HG02885 (cell line): ENCODE measurements around the gene ERCC6L2.

Experiments used
- ATAC-seq: cut with Tn5 transposase; IDR thresholded peaks from one replicate; pipeline ENCODE4 v1.9.1; 2021; ENCODE audit warnings: mild to moderate bottlenecking; ENCODE audit not compliant: unreplicated experiment, poor library complexity

Gene ERCC6L2

DNA sequence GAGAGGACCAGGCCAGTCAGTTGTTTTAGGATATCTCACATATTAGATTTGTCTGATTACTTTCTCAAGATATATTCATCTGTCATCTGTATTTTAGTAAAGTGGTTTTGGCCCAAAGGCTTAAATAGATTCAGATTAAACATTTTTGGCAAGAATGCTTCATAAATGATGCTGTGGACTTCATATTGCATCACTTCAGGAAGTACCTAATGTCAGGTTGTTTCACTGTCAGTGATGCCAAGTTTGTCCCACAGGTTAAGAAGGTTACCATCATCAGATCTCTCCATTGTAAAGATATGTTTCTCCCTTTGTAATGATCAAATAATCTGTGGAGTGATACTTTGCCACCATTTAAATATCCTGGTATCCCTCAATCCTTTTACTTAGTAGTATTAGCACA lies 37.3 kb downstream of the ERCC6L2 start:
- no peak for ATAC-seq

DNA sequence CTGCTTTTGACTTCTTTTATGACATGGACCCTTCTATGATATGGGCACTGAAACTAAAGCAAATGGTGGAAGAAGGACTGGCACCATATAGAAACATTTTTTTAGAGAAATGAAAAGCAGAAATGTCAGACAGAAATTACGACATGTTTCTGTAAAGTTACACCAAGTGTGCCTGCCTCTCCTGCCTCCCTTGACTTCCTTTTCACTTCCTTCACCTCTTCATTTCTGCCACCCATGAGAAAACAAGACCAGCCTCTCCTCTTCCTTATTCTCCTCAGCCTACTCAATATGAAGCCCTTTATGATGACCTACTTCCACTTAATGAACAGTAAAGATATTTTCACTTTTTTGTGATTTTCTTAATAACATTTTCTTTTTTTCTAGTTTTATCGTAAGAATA lies 44.5 kb downstream of the ERCC6L2 start:
- no peak for ATAC-seq

DNA sequence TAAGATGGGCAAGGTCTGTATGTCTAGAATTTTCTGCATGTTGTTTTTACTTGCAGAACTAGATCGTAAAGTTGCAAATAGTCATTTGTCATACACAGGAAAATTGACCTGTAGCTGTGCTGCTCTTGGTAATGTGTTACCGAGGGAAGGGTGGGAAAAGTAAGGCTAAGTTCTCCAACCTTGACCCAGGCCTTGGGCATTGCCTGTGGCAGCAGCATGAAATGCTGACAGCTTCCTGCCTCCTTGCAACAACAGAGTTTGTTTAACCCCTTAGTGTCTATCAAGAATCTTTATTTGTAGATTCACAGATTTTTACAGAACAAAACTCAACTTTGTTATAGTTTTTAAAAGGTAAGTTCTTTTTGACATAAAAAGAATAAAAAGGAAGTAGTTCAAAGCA lies 48.3 kb downstream of the ERCC6L2 start:
- ATAC-seq = no peak

DNA sequence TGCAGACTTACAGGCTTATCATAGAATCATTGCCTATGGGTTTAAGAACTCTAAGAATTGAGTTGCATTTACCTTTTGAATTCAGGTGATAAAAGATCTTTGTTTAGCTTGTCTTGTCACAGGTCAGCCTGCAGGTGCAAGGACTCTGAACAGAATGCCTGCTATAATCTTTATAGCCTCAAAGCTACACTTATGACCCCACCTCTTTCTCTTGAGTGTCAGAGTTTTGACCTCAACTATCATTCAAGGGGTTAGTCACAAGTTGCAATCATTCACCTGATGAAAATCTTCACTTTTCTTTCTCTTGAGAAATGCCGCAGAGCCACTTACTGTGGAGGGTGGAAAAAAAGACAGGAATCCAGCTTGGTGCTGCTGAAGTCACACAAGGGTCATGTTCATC lies 49.5 kb downstream of the ERCC6L2 start:
- no peak for ATAC-seq

DNA sequence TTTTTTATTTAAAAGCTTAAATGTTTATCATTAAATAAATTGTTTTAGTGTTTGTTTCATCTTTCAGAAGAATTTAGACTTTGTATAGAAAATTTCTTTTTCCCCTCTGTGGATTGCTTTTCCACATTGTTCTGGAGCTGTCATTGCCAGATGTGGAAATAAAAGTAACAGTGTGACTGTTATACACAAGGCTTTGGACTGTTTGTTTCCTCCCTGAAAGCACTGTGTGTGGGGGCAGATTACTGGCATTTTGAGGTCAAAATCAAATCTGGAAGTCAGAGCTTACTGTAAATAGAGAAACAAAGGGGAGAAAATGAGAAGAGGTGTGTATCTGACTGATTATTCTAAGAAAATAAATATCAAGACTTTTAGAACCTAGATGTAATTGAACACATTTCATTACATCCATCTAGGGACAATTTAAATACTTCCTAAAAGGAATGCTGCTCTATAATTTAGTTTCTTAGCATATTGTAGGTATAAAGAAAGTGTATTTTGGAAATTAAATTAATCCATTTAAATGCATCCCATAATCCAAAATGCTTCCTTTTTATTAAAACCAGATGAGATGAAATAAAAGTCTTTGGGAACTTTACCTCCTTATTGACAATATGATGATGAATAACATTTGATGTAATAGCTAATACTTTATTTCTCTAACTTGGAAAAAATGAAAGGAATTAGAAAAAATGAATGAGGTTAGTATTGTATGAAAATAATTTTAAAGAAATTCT lies 51.9 kb downstream of the ERCC6L2 start:
- no peak for ATAC-seq

DNA sequence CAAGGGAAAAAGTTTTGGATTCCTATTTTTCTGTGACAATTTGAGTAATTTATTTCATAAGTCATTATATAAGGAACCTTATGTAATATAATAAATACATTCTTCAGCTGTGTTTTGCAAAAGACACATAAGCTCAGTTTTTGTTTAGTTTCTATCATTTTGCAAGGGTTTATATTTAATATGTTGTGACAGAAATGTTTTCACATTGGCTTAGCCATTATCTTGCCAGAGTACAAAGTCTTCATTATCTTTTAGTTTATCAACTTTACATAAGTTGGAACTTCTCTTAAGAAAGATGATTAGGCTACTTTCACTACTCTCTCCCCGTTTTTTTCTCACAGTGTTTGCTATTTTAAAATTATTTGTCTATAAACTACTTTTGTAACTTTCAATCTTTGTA lies 54.8 kb downstream of the ERCC6L2 start:
- no peak for ATAC-seq

DNA sequence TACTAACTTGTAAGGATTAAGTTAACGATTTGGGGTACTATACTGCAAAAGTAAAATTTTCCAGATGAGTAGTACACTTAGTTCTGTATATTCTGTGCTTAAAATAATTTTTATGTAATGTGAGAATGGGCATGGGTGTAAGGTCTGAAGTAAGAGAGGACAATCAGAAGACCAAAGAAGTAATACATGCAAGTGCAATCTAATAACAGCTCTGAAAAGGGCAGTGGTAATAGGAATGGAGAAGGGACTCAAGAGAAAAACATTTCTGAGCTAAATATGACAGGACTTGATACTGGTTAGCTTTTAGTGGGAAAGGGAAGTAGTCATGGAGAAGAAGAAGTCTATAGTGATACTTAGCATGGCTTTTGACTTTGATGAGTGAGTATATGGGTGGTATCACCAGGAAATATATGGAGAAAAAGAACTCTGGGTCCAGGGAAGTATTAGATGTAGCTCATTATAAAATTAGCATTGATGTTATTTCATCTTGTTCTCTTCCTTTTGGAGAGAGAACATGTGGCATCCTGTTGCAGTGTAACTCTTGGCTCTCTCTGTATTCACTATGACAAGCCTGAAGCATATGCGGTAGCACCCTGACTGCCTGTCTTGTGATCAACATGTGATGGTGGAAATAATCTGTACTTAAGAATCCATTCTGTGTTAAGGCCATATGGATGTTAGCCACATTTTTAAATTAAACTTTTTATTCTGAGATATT lies 60.5 kb downstream of the ERCC6L2 start:
- no peak for ATAC-seq

DNA sequence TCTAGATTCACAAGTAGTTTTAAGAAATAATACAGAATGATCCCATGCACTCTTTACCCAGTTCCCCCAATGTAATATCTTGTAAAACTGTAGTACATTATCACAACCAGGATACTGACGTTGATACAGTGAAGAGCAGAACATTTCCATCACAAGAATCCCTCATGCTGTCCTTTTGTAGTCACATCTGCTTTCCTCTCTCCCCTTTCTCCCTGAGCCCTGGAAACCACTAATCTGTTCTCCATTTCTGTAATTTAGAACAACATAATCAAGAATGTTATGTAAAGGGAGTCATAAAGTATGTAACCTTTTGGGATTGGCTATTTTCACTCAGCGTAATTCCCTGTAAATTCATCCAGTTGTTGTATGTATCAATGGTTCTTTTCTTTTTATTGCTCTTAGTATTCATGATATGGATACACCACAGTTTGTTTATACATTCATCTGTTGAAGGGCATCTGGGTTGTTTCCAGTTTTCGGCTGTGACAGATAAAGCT lies 61.1 kb downstream of the ERCC6L2 start:
- no peak for ATAC-seq

DNA sequence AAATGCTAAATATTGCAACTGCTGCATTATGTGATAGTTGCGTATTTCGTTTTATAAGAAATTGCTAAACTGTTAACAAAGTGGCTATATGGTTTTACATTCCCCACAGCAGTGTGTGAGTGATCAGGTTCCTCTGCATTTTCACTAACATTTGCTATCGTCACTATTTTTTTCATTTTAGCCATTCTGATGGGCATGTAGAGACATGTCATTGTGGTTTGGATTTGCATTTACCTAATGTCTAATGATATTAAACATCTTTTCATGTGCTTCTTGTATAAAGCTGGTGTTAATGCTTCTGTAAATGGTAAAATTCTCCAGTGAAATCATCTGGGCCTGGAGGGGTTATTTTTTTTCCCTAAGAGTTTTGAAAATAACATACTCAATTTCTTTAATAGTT lies 61.6 kb downstream of the ERCC6L2 start:
- no peak for ATAC-seq

DNA sequence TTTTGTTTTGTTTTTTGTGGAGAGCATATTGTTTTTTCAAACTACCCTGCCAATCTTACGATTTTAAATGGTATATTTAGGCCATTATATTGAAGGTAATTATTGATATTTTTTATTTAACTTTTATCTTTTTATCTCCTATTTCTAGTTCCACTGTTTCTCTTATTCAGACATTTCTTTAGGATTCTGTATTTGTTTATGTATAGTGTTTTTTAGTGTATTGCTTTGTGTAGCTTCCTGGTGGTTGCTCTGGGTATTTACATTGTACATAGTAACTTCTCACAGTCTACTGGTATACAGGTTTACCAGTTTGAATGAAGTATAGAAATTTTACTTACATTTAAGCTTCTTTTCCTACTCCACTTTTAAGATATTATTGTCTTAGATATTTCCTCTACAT lies 63.2 kb downstream of the ERCC6L2 start:
- no peak for ATAC-seq

DNA sequence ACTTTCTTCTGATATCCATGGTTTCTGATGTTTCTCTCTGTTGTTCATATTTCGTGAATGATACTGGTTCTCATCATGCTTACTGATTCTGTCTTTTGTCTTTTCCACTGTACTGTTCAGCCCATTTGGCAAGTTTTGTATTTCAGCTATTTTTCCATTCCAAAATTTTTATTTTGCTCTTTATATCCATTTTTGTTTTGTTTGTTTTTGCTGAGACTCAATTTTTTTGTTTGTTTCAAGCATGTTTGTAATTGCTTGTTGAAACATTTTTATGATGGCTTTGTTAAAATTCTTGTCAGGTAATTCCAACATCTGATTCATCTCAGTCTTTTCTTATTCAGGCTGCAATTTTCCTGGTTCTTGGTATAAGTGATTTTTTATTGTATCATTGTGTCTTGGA lies 64.0 kb downstream of the ERCC6L2 start:
- ATAC-seq = no peak

DNA sequence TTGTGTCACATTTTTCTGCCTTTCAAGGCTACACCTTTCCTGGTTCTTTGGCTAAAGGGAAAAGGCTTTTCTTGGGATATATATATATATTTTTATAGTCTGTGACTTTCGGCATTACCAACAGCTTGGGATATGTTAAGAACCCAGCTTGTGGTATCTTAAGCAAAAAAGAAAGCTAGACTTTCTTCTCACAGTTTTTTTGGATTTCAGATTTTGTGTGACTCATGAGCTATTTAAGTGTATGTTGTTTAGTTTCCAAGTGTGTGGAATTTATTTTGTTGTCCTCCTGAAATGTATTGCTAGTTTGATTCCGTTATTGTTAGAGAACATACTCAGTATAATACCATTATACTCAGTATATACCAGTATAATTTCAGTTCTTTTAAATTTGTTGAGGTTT lies 64.8 kb downstream of the ERCC6L2 start:
- ATAC-seq = no peak

DNA sequence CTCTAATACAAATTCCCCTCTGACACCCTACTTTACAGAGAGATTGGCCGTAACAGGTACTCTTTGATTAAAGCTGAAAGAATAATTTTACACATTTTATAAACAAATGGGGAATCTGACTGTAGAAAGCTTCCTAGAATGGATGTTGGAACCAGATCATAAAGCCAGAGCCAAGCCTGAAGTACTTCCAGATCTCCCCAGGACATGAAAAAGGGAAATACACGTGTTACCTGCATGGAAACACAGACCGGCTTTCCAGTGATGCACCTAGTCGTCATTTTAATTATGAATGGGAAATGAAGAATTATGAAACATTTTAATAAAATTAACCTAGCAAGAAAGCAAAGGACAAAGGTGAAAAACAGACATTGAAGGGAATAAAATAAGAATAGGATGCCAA lies 66.5 kb downstream of the ERCC6L2 start:
- no peak for ATAC-seq

DNA sequence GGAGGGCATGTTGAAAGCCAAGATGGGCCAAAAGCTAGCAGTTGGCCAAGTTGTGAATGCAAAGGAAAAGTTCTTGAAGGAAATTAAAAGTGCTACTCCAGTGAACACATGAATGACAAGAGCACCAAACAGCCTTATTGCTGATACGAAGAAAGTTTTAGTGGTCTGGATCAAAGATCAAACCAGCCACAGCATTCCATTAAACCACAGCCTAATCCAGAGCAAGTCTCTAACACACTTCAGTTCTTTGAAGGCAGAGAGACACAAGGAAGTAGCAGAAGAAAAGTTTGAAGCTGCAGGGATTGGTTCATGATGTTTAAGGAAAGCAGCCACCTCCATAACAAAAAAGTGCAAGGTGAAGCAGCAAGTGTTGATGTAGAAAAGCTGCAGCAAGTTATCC lies 71.6 kb downstream of the ERCC6L2 start:
- no peak for ATAC-seq

DNA sequence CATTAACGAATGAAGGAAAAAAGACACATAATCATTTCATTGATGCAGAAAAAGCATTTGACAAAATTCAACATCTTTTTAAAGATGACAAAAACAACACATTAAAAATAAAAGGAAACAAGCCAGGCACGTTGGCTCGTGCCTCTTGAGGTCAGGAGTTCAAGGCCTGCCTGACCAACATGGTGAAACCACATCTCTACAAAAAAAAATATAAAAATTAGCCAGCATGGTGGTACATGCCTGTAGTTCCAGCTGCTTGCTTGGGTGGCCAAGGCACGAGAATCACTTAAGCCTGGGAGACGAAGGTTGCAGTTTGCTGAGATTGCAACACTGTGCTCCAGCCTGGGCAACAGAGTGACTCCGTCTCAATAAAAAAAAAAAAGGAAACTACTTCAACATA lies 77.0 kb downstream of the ERCC6L2 start:
- no peak for ATAC-seq

DNA sequence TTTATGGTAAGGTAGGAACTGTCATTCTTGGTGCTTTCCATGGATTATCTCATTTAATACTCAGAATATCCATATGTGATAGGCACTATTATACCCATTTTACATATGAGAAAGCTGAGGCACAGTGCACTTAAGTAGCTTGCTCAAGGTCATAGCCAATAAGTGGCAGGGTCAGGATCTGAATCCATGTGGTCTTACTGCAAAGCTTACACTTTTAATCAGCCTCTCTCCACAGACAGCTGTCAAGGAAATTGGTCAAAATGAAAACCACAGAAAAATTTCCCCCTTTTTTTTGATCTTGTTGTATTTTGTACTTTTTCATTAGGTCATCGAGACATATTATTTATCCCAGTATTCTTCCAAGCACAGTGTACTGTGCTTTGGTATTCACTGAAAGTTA lies 78.5 kb downstream of the ERCC6L2 start:
- ATAC-seq = no peak

DNA sequence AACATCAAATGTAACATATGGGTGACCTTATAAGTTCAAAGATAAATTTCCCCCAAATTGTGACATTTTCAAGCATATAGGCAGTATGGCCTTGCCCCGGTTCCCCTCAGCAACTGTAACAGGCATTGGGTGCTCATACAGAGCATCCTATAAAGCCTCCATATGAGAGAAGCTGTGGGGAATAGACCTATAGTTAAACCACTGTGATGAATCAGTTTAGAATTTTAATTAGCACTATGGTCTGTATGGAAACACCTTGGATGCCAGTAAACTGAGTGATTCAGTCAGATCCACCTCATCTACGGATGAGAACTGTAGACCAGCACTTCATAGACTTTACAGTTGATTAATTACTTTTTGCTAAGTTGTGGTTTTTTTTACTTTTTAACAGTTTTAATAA lies 79.4 kb downstream of the ERCC6L2 start:
- no peak for ATAC-seq

DNA sequence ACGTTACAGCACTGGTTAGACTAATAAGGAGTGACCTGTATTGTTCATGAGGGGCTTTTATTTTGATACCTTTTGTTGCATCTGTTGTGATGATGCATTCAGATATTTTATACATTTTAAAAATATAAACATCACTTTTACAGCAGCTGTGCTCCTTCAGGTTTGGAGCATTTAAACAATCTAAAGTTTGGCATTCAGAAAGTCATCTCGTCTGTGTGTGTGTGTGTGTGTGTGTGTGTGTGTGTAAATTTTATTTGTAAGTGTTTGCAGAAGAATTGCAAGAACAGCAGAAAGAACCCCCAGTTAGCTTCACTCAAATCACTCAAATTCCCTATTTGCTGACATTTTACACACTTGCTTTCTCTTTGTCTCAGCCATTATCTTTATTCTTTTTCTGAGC lies 87.4 kb downstream of the ERCC6L2 start:
- ATAC-seq = no peak

DNA sequence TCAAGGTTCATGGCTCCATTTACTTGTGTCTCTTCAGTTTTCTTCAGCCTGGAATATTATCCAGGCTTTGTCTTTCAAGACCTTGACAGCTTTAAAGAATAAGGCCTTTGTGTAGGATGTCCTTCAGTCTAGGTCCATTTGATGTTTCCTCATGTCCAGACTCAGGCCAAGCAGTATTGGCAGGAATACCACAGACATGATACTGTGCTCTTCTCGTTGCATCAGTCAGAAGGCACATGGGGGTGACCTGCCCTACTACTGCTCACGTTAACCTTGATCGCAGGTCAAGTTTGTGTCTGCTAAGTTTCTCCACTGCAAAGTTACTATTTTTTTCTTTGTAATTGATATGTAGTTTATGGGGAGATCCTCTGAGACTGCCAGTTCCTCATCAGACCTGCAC lies 88.2 kb downstream of the ERCC6L2 start:
- ATAC-seq = no peak

DNA sequence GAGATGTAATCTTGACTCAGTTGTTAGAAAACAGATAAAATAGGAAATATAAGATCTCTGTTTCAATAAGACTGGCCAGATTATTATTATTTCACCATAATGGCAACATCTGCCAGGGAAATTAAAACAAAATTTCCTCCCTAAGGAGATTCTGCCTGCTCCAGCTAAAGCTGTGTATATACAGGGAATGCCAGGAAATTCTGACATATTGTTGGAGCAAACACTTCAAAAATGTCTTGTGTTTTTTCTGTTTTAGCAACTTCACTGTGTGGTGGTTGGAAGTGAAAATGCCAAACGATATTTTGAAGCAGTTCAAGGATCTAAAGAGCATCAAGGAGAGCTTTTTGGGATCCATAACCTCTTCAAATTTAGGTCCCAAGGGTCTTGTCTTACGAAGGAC lies 90.8 kb downstream of the ERCC6L2 start:
- no peak for ATAC-seq

DNA sequence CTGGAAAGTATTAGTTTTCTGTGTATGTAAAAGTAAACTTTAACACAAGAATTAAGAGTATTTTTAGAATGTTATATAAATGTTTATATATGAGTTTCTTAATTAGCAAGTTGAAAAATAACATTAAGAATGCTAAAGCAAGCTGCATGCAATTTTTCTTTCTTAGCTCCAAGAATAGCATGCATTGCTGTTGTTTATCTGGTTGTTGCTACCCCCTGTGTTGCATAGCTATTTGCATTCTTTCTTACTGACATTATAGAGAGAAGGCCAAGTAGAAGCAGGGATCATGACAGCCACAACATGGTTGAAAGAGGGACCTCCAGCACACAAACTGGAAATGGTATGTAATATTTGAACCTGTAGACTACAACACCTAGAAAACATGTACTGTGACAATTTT lies 94.8 kb downstream of the ERCC6L2 start:
- no peak for ATAC-seq

DNA sequence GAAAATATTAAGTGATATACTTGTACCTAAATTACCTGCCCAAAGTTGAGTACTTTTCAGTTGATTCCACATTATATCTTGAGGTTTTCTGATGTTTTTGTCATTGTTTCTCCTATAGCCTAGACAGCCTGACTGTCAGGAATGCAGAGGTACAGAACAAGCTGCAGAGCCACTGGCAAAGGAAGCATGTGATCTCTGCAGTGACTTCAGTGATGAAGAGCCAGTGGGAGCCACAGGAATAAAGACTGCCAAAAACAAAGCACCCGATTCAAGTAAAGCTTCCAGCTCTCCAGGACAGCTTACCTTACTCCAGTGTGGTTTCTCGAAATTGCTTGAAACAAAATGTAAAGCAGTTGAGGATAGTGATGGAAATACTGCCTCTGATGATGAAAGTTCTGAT lies 96.3 kb downstream of the ERCC6L2 start:
- ATAC-seq = no peak
